NT2/D1 (cell line): ENCODE data around the gene CELF4.
"Not testable (repeated sequence)": the region's sequence is repeated elsewhere in the genome, so short reads cannot be mapped to it uniquely, and the experiment has no call there.

ENCODE experiments used
- SUZ12 ChIP-seq: IDR thresholded peaks from 2 replicates; pipeline ENCODE4 v1.6.1; 2011; ENCODE audit not compliant: insufficient read length, insufficient read depth; ENCODE audit errors: extremely low read depth
- ZNF274 ChIP-seq: IDR thresholded peaks from 2 replicates; pipeline ENCODE4 v1.6.1; 2011; ENCODE audit warnings: mild to moderate bottlenecking, low read depth, low read length

DNA sequence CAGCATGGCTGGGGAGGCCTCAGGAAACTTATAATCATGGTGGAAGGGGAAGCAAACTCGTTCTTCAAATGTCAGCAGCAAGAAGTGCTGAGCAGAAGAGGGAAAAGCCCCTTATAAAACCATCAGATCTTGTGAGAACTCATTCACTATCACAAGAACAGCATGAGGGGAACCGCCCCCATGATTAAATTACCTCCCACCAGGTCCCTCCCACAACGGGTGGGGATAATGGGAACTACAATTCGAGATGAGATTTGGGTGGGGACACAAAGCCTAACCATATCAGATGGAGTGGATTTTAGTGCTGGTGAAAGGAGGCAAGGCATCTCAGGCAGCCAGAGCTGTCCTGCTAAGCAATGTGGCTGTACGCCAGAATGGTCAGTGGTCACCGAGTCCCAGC is 104.3 kb downstream of the CELF4 start:
- TF ChIP-seq ZNF274, SUZ12: not testable (repeated sequence)
